GM19467 (cell line): ENCODE data around the gene ITGB2.

Experiments
- ATAC-seq: cut with Tn5 transposase; IDR thresholded peaks from one replicate; pipeline ENCODE4 v1.9.1; 2021; ENCODE audit warnings: mild to moderate bottlenecking, moderate library complexity; ENCODE audit not compliant: unreplicated experiment

The ITGB2 gene

GRCh38 chr21:44871576-44872269 is 49.0 kb downstream of the ITGB2 start:
- no peak for ATAC-seq

DNA sequence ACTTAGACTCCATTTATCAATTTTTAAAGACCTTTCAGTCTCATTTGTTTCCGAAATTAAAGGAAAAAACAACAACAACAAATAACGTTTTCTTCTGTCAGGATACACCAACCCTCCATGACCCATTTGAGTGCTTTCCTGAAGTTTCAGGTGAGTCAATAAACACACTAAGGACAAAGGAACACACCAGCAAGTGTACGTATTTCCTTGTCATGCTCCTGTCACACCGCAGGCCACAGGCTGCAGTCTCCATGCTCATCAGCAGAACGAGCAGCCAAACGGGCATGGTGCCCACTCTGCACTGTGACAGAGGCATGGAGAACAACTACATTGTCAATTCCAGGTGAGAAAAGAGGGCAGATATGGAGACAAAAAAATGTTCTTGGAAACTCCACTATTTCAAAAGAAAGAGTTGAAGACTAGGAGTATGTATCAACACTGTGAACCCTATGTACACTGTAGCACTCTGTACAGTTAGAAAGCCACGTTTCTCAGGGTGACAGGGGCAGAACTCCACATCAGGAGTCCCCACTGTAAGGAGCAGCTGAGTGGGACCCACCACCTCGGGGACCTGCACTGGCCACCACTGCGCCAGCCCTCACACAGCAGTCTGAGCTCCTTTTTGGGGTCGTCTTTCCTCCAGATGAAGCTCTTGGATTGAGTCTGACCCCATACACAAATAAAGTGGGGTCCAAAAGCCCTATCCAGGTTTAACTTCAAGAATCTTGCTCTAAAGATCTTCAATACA is 49.8 kb downstream of the ITGB2 start:
- no peak for ATAC-seq

DNA sequence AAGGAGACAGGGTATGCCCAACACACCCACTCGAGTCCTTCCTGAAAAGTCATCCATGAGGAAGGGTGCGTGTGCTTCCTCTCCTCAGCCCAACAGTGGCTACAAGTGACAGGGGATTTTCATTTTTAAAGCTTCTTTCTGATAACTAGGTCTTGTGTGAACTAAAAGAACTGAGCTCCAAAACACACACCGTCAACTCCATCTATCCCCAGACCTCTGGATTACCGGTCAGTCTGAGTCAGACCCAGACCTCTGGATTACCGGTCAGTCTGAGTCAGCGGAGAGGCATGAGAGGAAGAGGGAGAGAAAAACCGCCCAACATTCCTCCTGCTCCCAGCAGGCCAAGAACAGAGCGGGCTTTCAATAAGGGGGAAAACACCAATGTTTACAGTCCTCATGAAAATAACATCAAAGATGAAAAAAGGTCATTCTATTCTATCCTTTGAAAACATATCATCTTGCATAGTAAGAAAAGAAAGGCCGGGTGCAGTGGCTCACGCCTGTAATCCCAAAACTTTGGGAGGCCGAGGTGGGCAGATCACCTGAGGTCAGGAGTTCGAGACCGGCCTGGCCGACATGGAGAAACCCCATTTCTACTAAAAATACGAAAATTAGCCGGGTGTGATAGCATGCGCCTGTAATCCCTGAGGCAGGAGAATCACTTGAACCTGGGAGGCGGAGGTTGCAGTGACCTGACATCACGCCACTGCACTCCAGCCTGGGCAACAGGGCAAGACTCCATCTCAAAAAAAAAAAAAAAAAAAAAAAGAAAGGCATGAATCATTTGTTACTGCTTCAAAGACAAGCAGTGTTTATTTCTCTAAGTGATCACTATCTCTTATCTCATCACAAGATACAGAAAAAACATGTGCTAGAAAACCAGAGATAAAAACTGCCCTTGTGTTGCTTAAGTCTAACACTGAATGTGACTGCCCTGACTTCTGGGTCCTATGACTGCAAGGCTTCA is 50.6 kb downstream of the ITGB2 start:
- no peak for ATAC-seq

- no peak for ATAC-seq
These were observed 52.0 kb downstream of the ITGB2 start for GRCh38 chr21:44868707-44869106.

- no peak for ATAC-seq
These were observed 52.5 kb downstream of the ITGB2 start for GRCh38 chr21:44867999-44868700.

DNA sequence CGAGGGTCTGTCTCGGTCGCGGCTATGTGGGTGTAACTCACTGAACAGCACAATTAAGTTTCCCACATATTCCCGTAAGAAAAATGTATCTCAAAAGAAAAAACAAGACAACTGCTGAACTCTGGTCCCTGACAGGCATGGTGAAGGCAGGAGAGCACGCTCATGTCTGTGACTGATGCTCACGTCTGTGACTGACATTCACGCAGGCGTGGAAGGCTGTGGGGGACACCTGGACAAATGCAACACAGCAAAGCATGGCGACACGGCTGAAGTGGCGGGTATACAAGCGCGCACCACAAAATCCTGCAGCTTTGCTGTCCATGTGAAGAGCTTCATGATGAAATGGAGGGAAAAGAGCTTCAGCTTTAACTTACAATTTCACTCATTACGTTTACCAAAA is 53.2 kb downstream of the ITGB2 start:
- no peak for ATAC-seq

DNA sequence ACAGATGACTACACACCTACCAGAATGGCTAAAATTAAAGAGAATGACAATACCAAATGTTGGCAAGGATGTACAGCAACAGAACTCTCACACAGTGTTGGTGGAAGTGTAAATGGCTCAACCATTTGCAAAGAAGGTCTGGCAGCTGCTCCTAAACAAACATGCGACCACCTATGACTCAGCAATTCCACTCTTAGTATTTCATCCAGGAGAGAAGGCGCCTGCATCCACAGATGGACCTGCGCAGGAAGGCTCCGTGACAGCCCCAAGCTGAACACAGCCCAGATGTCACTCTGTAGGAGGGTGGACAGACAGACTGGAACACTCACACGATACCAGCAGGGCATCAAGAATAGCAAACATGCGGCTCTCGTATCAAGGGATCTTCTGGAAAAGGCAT is 53.9 kb downstream of the ITGB2 start:
- ATAC-seq: no peak

- no peak for ATAC-seq
These were observed 55.0 kb downstream of the ITGB2 start for GRCh38 chr21:44865561-44866280.

DNA sequence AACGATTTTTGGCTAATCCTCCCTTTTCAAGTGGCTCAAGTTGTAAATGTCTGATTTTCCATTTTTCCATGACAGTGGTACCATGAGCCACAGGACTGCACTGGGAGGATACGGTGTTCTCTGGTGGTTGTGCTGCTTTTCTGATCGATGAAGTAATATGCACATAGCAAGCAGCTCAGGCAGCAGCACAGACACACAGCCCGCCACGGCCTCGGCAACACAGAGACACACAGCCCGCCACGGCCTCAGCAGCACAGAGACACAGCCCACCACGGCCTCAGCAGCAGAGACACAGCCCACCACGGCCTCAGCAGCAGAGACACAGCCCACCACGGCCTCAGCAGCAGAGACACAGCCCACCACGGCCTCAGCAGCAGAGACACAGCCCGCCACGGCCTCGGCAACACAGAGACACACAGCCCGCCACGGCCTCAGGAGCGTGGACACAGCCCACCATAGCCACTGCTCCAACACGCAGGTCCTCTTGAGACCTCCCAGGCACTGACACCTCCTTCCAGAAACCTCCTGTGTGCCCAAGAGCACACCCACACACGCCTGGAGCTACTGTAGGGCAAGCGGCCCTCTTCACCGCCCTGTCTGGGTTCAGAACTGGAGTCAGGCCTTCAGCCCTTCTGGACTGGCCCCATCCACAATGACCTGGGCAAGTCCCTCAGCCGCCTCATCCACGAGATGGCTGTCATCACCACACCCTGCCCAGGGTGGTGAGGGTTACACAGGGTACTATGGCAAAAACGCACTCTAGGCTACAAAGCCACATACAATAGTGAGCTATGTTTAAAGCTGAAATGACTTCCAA is 57.6 kb downstream of the ITGB2 start:
- no peak for ATAC-seq

- no peak for ATAC-seq
These were observed 61.9 kb downstream of the ITGB2 start for GRCh38 chr21:44858791-44859190.

GRCh38 chr21:44858291-44858690 is 62.4 kb downstream of the ITGB2 start:
- no peak for ATAC-seq

DNA sequence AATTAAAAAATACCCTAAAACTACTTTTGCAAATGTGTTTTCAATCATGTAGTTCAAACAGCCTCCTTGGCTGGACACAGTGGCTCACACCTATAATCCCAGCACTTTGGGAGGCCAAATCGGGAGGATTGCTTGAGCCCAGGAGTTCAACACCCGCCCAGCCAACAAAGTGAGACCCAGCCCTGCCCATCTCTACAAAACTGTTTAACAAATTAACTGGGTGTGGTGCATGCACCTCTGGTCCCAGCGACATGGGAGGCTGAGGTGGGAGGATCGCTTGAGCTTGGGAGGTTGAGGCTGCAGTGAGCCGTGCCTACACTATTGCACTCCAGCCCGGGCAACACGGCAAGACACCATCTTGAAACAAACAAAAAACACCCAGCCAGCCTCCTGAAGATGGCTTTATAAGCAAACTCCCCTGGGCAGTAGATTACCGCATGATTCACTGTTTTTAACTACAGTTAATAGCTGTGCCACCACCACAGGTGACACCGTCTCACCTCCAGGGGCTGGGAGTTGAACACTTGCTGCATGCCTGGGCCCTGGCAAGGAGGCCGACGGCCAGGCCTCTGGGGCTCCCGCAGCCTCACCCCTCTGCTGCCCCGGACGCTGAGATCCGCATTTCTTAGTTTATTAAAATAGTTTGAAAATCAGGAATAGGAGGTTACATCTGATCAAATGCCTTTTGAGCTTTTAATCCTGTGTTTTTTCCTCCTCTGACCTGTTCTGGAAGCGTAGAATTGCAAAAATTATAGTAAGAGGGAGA is 63.4 kb downstream of the ITGB2 start:
- no peak for ATAC-seq

- no peak for ATAC-seq
These were observed 64.6 kb downstream of the ITGB2 start for GRCh38 chr21:44856131-44856530.

- ATAC-seq: no peak
These were observed 65.1 kb downstream of the ITGB2 start for GRCh38 chr21:44855572-44855971.

- no peak for ATAC-seq
These were observed 65.8 kb downstream of the ITGB2 start for GRCh38 chr21:44854664-44855446.

DNA sequence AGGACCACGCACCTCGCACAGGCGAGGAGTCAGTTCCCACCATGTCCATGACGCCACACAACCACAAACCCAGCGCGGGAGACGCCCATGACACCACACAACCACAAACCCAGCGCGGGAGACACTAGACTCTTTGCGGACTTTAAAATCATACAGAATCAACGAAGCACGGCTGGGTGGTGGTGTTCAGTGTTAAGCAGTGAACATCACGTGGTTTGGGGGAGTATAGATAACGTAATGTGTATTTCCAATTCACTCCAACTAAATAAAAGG is 66.4 kb downstream of the ITGB2 start:
- no peak for ATAC-seq

DNA sequence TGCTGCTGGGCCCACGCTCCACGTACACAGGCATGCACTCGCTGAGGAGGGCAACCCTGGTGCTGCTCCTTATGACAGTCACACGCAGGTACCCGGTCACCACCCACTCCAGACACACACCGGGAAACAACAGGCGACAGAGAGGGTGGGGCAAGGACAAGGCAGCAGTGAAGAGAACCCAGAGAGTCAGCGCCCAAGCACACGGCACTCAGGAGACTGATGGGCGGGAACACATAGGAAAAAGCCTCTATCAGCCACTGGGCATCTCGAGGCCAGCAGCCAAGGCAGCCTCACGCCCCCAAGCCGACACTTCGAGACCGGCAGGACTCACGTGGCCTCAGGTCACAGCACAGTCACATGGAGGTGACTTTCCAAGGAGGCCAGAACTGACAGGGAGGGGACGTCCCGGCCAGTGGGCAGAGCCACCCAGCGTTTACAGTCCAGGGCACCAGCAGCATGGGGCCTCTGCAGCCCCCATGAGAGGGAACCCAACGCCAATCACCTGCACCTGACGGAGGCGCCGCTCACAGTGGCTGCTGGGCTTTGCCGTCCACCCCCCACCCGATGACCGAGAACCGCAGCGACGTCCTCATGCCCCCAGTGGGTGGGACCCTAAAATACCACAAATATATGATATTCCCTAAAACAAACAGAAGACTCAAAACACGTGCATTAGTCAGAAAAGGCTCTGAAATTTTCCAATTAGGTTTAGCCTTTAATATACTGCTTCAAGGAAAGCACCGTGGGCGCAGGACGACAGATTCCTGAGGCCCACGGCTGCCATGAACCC is 66.9 kb downstream of the ITGB2 start:
- no peak for ATAC-seq
